T-helper 1 cell treated with Interleukin-12 subunit alpha and Interleukin-12 subunit beta and Interleukin-4 antibody, amounts not matched to agents 30 ng/mL and 1 ng/mL, for 36 hours (primary cell): Measurements from ENCODE around the gene HGS. TPM values are rescaled to one million over a fixed set of nuclear protein-coding genes. Genes with fewer than 3 reads are reported as not detected.
"Not testable (repeated sequence)": the region's sequence is repeated elsewhere in the genome, so short reads cannot be mapped to it uniquely, and the experiment has no call there.

ENCODE experiments used
- intact Hi-C: fragments of 100-400 bp; cut with micrococcal nuclease; formaldehyde crosslinking; loops from one replicate; pipeline ENCODE4 v1.15.1; 2024
- total RNA-seq: library from RNA; stranded (reverse); gene quantifications from 2 replicates; pipeline ENCODE4 v1.2.3, GENCODE V29; 2022

HGS gene
- total RNA-seq, 1 donor from 2014 or later, result 127 TPM

DNA sequence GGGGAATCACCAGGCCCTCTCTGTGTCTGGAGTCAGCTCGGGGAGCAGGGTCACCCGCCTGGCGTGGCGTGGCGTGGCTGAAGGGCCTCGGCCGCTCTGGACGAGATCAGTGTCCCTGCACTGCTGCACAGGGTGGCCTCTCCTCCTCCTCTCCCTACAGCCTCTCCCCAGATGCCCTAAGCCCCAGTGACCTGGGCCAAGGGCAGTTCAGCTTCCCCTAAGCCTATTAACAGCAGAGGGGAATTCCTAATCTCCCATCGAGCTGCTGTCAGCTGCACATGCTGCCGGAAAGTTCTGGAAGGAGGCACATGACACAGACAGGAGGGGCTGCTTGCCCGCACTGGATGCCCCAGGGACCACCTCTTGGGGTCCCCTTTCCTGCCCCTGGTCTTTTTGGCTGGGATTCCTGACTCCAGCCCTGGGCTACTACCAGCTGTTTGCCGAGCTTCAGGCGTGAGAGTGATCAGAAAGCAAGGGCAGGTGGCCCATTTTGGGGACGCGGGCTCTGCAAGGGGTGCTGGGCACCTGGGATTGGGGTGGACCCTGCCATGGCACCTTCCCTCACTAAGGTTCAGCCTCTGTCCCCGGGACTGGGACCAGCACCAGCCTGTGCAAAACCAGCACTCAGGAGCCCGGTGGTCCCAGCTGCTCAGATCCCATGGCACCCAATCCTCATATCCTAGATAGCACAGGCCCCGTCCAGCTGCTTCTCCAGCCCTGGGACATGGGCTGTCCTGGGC is 28.3 kb upstream of the HGS start:
- intact Hi-C loops, result no loop called here

DNA sequence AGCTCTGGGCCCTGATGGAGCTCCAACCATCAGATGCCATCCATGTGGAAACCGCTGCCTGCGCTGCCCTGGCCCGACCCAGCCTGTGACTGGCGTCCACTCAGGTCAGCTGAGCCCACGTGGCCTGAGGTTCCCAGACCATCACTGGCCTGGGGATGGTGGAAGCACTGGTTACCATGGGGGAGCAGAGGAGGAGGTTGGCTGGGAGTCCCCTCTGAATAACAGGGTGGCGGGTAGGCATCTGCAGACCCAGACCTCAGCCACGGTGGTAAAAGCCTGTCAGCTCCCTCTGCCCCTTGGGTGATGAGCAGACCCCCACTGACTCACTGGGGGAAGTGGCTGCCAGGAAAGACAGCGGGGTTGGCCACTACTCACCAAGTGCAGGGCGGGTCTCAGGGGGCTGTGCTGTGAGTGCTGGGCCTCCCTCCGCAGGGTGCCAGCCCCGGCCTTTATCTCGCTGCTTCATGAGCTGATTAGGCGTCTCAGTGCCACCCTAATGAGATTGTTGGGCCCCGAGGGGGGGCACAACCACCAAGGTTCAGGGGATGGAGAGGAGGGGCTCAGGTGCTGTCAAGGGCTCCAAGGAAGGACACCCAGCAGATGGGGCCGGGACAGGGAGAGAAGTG is 27.6 kb upstream of the HGS start, which contains the start of gene PDE6G:
PDE6G (minus strand) TSS at position 425 of the 626 bp plus-strand sequence. CDS start 3,237 bp downstream, outside the sequence.
- intact Hi-C loops, result no loop called here

DNA sequence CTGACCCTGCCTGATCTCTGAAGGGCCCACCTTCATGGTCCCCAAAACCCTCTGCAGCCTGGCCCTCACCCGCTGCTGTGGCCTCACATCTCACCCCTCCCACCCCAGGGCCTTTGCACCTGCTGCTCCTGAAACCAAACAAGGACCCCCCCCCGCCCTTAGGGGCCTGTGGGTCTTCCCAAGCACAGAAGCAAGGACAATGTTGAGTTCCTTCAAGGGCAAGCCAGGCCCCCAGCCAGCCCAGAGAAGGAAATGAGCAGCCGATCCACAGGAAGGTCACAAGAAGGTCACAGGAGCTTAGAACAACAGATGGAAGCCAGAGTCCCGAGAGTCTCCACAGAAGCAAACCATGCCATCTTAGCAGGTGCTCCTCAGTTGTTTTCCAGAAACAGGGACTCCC is 27.0 kb upstream of the HGS start:
- intact Hi-C loops, result no loop called here

DNA sequence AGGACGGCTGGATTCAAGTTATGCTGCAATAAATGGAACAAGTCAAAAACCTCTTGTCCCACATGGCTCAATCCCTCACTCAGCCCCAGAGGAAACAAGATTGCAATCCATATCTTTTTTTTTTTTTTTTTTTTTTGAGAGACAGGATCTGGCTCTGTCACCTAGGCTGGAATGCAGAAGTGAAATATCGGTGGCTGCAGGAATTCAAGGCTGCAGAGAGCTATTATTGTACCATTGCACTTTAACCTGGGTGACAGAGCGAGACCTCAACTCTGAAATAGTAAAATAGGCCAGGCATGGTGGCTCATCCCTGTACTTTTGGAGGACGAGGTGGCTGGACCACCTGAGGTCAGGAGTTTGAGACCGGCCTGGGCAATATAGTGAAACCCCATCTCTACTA is 24.8 kb upstream of the HGS start:
- intact Hi-C loops, result no loop called here

DNA sequence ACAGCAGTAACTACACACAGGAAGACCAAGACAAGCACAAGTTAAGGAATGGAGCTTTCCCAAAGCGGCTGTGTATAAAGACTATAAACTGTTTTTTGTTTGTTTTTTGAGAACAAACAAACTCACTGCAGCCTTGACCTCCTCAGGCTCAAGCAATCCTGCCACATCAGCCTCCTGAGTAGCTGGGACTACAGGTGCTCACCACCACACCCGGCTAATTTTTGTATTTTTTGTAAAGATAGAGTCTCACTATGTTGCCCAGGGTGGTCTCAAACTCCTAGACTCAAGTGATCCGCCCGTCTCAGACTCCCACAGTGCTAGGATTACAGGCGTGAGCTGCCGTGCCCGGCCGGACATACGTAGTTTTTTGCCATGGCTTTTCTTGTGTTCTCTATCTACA is 23.4 kb upstream of the HGS start:
- intact Hi-C loops, result no loop called here

DNA sequence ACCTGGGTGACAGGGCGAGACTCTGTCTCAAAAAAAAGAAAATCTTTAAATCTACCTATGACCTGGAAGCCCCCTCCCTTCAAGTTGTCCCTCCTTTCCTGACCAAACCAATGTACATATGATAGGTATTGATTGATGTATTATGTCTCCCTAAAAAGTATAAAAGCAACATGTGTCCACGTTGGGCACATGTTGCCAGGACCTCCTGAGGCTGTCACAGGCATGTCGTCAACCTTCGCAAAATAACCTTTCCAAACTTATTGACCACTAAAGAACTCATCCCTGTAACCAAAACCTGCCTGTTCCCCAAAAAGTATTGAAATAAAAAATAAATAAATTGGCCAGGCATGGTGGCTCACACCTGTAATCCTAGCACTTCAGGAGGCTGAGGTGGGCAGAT is 21.8 kb upstream of the HGS start:
- intact Hi-C loops, result no loop called here

DNA sequence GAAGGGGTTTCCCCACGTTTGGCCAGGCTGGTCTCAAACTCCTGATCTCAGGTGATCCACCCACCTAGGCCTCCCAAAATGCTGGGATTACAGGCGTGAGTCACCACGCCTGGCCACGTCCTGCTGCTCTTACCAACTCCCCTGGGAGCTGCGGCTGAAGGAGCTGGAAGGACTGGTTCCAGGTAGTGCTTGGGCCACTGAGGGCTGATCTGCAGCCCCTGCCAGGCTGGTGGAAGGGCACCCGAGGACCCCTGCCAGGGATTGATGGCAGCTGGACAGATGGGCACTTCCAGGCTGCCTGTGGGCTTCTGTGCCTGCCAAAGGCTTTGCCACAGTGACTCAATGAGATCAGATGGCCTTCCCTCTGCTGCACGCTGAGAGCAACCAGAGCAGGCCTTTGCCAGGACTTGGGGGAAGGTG is 19.8 kb upstream of the HGS start:
- intact Hi-C loops, result no loop called here

DNA sequence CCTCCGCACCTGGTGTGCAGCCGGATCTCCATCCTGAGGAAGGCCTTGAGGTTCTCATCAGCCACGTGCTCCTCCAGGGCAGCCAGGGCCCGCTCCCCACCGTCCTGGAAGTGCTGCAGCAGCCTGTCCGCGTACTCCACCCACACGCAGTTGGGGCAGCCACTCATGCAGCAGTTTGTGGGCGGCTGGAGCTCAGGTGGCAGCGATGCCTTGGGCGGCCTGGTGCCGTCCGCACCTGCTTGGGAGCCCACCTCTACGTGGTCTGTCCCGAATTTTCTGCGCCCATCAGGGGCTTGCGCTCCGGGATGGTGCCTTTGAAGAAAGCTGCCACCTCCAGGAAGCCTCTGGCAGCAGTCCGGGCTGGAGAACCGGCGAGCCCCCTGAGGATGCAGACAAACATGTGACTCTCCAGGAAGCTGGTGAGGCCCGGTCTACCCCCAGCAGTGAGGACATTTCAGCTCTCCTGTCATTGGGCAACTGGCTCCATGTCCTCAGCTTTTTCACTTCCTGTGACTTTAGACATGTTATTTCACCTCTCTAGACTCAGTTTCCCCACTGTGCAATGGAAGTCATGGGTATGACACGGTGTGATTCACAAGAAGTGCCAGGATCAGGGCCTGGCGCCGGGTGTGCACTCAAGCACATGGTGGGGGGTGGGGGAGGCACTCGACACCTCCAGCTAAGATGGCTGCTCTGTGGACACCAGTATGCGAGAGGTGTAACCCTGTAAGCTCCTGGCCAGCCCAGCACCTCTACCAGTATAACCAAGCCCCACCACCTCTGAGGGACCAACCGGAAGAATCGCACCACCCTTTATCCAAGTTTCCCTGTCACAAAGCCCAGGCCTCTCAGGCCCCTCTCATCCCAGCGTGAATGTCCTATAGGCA is 18.4 kb upstream of the HGS start:
- intact Hi-C loops, result loop anchor here (1.0 kb wide), 4 partner anchors 18 to 47 kb away; partner anchors contain the start of genes ARL16, MRPL12, NPLOC4 and SLC25A10

DNA sequence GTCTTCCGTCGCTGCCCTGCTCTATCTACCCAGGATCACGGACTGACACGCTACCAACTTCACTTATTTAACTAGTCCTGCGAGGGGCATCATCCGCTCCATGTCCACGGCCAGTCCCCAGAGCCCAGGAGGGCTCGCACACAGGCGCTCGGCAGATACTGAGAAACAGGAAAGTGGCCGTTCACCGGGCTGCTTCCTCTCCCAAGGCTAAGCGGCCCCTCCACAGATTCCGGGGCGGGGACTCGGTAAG is 17.8 kb upstream of the HGS start:
- intact Hi-C loops, result loop anchor here (1.0 kb wide), 4 partner anchors 17 to 46 kb away; partner anchors contain the start of genes ARL16, MRPL12, NPLOC4 and SLC25A10

DNA sequence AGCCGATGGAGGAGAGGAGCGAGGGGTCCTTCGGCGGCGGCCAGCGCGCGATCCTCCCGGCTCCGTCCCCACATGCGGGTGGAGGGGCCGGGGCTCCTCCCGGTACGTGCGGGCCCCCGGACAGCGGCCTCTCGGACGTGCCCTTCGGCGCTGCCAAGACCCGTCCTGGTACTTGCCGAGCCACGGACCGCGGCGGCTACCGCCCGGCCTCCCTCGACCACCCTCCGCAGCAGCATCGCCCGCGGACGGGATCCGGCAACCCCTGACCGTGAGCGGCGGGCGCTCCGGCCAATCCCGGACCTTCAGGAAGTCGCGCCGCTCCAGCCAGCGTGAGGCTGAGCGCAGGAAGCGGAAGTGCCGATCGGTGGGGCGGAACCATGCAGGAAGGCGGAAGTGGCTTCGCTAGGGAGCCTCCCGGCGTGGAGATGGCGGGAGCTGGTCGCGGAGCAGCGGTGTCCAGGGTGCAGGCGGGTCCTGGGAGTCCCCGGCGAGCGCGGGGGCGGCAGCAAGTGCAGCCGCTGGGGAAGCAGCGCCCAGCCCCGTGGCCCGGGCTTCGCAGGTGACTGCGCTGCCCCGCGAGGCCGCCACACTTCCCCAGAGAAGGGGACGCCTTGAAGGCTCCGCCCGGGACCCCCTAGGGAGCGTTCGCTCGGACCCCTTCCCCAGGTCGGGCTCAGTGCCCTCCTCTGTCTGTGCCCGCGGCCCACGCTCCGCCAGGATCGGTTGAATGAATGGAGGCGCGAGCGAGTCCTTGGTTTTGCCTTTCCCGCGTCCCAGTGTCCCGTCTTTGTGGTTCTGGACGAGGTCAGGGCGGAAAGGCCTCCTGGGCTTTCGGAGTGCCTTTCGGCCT is 17.2 kb upstream of the HGS start, which contains the start of the genes CCDC137 and OXLD1:
CCDC137 (plus strand) TSS at position 396 of the 850 bp plus-strand sequence; CDS start at position 426, 30 bp downstream.
OXLD1 (minus strand) TSS at position 264 of the 850 bp plus-strand sequence; CDS start at position 236, 28 bp downstream.
- intact Hi-C loops, result loop anchor here (1.0 kb wide), 4 partner anchors 17 to 46 kb away; partner anchors contain the start of genes ARL16, MRPL12, NPLOC4 and SLC25A10

DNA sequence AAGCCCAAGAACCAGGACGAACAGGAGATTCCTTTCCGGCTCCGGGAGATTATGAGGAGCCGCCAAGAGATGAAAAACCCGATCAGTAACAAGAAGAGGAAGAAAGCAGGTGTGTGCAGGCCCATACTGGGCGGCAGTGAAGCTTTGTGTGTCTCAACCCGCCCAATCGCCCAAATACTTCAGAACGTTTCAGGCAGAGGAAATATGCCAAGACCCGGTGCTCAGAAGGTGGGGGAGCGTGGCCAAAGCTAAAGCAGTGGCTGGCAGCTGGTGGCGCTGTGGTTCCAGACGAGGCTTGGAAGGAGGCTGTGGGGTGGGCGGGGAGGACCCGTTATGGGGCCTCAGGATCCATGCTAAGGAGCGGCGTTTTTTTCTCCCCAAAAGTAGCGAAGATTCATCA is 16.1 kb upstream of the HGS start:
- intact Hi-C loops, result no loop called here

DNA sequence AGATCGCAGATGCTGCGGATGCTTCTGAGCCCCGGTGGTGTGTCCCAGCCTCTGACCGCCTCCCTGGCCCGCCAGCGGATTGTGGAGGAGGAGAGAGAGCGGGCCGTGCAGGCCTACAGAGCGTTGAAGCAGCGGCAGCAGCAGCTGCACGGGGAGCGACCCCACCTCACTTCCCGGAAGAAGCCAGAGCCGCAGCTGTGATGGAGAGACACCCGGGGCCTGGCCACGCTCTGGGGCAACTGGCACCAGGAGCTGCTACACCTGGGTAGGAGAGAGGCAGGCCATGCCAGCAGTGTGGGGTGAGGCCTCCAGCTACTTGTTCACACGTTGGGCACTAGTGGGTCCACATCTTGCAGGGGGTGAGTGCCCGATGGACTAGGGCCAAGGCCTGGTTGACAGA is 11.3 kb upstream of the HGS start:
- intact Hi-C loops, result no loop called here

DNA sequence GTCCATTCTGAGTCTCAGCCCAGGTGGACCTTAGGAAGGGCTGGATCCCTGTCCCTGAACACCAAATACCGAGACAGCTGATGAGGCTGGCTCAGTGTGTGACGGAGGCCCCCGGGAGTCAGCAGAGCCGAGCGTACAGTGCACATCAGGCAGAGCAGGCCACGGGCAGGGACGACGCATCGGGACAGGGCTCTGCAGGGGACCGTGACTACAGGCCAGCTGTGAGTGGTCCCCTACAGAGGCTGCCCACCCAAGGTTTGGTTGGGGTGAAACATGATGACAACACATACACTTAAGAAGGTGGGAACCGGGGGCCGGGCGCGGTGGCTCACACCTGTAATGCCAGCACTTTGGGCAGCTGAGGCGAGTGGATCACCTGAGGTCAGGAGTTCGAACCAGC is 10.9 kb upstream of the HGS start:
- intact Hi-C loops, result no loop called here

DNA sequence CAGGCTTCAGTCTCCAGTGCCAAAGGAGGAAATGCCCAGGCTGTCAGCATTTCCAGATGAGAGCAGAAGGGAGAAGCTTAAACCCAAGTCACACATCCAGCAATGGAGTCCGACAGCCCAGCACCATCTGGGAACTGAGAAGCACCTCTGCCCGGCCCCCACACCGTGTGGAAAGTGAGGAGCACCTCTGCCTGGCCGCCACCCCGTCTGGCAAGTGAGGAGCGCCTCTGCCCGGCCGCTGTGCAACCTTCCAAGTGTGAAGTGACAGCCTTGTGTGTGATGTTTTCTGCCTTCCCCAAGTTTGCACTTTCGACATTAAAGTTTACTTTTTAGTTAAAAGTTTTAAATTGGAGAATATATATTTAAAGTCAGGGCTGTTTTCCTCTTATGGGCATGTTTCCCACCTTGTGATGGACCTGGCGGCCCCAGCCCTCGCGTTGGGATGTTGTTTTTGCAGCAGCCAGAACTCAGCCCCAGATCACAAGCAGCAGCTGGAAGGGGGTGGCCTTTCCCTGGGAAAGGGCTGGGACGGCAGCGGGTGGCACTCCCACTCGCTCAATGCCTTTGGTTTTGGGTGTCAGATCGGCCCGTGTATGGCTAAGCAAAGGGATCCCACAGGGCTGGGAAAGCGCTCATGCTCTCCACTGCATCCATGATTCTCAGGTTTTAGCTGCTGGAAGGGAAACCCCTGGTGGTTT is 10.1 kb upstream of the HGS start:
- intact Hi-C loops, result no loop called here

DNA sequence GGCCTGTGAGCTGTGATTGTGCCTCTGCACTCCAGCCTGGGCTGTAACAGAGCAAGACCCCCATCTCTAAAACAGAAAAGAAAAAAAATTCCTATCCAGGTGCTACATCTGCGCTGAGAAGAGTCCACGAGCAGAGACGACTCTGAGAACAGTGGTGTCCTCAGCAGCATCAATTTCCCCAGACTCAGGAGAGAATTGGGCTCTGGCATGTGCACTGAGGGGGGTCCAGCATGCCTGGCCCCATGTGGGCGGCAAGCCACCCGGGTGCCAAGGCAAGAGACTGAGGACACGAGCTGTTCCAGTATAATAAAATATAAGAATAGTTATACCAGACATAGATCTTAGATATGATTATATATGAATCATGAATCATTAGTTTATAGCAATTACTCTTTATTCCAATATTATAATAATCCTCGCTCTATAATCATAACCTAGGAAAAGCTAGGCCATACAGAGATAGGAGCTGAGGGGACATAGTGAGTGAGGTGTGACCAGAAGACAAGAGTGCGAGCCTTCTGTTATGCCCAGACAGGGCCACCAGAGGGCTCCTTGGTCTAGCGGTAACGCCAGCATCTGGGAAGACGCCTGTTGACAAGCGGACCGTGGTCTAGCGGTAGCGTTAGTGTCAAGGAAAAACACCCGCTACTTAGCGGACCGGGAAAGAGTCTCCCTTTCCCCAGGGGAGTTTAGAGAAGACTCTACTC is 8.1 kb upstream of the HGS start:
- intact Hi-C loops, result not testable (repeated sequence)

DNA sequence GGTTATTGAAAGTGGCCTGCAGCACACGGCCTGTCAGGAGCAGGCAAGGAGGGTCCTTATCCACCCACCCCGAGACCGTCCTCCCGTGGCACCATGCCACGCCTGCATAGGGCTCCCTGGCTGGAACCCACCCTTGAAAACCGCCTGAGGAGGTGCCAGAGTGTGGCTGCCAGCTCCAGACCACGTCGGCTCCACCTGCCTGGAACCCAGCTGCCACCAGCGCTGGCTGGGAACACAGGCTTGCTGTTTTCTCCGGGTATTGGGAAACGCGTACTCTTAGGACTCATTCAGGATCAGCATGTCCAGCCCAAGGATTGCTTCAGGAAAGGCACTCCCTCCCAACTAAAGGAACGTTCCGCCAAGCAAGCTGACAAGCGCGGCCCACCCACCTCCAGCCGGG is 6.9 kb upstream of the HGS start:
- intact Hi-C loops, result no loop called here

DNA sequence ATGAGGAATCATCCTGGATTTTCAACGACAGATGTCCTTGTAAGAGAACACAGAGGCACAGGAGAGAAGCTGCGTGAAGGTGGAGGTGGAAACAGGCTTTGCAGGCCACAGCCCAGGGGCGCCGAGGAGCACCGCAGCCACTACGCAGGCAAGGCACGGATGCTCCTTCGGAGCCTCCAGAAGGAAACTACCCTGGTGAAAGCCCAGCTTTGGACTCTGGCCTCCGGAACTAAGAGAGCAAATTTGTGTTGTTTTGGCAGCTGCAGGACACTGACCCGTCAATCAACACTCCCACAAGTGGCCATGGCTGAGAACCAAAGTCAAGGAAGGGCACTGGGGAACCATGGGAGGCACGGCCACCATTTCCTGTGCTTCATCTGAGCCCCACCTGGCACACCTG is 3.7 kb upstream of the HGS start:
- intact Hi-C loops, result loop anchor here (5.0 kb wide), 1 partner anchor 128 kb away; the partner anchor contains the start of gene FAAP100

DNA sequence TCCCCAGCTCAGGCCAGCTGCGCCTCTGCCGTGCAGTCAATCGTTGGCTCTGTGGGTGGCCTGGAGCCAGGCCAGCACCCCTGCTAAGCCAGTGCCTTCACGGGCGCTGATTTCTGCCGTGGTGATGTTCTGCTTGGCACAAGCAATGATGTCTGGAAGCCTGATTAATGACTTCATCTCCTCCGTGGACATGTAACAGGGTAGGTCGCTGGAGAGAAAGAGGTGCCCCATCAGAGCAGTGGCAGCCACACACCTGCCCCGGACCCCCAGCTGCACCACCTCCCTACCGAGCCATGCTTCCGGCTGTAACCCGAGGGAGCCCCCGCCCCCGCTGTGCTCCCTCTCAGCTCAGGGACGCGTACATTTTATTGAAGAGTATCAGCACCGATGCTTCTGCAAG is 2.1 kb upstream of the HGS start:
- intact Hi-C loops, result loop anchor here (2.0 to 5.0 kb wide), 2 partner anchors 129 to 179 kb away; partner anchors contain the start of genes FAAP100 and P4HB

DNA sequence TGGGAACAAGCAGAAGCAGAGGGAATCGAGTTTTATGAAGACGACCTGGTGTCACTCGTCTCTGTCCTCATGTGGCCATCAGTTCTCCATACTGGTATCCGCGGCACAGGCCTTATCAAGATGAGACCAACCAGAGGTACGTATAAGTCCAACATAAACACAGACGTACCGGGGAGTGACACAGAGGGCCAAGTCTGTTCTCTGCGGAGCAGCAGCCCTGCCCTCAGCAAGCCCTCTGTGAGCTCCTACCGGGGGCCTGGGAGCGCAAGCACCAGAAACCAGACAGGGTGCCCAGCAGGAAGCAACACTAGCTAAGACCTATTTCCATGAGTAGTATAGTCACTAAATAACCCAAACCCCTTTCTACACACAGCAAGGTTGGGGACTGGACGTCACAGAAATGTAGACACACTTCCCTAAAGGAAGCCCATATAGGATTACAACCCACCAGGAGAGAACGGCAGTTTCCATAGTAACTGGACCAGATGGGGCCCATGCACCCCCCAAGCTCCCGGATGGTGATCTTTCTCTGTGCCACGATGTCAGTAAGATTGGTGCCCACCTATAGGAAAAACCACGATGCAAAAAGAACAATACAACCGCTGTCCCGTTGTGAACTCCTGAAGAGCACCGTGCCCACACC is 1.1 kb upstream of the HGS start:
- intact Hi-C loops, result loop anchor here (1.0 to 5.0 kb wide), 5 partner anchors 16 to 178 kb away; partner anchors contain the start of genes CCDC137, FAAP100, MRPL12 and NPLOC4
